Right ventricle myocardium superior (tissue), 1 donor: ENCODE data around the gene REX1BD. TPM values are rescaled to one million over a fixed set of nuclear protein-coding genes. Genes with fewer than 3 reads are reported as not detected.
"Not testable (repeated sequence)": the region's sequence is repeated elsewhere in the genome, so short reads cannot be mapped to it uniquely, and the experiment has no call there.

Experiments used
- ATAC-seq: fragments of 200-7000 bp; cut with Tn5 transposase; one replicate; pipeline ENCODE4 v1.9.1; 2020; ENCODE audit warnings: mild to moderate bottlenecking; ENCODE audit not compliant: poor library complexity
- DNase-seq: peaks from one replicate; pipeline ENCODE4 v3.0.0-alpha.2; 2020
- intact Hi-C: fragments of 100-400 bp; cut with DNase I; formaldehyde crosslinking; loops from one replicate; pipeline ENCODE4 v1.11.2; 2022
- total RNA-seq: library from RNA; stranded (reverse); fragmentation: NEBNext Ultra II Directional; extraction: Animal tissue kit (Norgen Biotek cat#: 25700); gene quantifications from one replicate; pipeline ENCODE4 v1.2.1, GENCODE V29; 2021
- donor health status: DM: no; HTN: yes; CAD: no; lungs with severe emphysema.

The REX1BD gene
- total RNA-seq, 1 donor from 2014 or later = 94.8 TPM

DNA sequence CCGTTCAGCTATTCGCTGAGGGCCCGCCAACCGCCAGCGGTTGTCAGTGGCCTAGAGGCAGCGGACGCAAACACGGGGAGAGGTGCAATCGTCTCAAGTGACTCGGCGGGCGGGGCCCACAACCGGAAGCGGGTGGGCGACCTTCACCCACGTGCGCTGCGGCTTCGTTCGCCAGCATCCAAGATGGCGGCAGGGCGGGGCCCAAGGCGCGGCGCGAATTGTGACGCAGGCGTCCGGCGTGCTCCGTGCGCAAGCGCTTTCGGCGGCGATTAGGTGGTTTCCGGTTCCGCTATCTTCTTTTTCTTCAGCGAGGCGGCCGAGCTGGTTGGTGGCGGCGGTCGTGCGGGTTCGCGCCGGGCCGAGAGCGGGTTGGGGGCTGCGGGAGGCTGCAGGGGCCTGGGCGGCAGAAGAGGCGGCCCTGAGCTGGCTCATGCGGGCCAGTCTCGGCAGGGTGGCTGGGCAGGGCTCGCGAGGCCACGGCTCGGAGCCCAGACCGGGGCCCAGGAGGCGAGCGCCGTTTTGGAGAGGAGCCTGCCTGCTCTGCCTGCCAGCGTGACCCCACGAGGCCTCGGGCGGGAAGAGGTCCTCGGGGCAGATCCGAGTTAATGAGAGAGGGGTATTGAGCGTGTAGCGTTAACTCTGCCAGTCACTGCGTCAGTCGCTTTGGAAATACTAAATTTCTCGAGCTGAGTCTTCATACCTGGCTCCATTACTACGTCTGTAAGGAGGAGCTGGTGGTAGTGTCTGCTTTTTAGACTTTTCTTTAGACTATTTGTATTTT is 16.8 kb upstream of the REX1BD start, which contains the start of gene UBA52:
UBA52 (plus strand) TSS at position 294 of the 781 bp plus-strand sequence. CDS start 1,444 bp downstream, outside the sequence.
- ATAC-seq (peak; percentile 99), DNase-seq (peak; percentile 99)
- intact Hi-C loops = no loop called here

DNA sequence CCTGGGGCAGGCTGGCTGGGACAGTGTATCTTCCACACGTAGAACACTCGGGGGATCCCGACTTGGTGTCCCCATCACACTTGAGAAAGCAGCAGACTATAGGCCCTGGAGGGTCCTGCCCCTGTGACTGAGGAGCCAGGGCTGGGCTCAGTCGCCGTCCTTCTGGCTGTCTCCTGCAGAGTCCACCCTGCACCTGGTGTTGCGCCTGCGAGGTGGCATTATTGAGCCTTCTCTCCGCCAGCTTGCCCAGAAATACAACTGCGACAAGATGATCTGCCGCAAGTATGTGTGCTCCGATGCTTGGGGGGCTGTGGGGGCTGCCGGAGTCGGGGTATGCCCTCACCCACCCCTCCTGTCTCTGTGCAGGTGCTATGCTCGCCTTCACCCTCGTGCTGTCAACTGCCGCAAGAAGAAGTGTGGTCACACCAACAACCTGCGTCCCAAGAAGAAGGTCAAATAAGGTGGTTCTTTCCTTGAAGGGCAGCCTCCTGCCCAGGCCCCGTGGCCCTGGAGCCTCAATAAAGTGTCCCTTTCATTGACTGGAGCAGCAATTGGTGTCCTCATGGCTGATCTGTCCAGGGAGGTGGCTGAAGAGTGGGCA is 13.8 kb upstream of the REX1BD start:
- intact Hi-C loops = no loop called here
- ATAC-seq (no peak), DNase-seq (no peak)

DNA sequence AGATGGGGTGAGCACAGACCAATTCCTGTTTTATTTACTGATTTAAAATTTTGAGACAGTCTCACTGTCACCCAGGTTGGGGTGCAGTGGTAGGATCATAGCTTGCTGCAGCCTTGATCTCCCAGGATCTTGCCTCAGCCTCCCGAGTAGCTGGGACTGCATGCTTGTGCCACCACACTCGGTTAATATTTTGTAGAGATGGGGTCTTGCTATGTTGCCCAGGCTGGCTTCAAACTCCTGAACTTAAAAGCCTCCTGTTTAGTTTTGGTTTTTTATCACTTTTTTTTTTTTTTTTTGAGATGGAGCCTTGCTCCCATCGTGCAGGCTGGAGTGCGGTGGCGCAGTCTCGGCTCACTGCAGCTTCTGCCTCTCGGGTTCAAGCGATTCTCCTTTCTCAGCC is 12.2 kb upstream of the REX1BD start:
- ATAC-seq = no peak

DNA sequence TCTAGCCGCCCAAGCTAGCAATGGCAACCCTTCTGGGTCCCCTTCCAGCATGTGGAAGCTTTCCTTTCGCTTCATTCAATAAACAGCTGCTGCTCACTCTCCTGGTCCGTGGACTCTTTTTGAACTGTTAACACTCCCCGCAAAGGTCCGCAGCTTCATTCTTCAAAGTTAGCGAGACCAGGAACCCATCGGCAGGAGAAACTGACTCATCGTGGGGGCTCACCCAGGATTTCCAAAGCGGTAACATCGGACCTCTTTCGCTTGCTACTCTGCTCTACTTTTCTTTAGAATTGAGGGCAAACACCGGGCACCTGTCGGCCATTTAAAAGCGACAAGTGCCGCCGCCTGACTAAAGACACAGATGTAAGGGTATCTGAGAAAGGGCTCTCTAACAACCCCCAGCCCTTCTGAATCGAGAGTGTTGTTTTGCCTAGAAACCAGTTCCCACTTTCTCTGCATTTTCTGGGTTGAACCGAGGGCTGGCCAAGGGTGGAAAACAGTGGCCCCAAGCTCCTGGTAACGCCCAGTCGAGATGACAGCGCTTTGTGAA is 11.2 kb upstream of the REX1BD start:
- ATAC-seq = no peak
- intact Hi-C loops = no loop called here

More for the DNA sequence above, 12.2 kb upstream of the REX1BD start:
- intact Hi-C loops = no loop called here
- no peak for DNase-seq

DNA sequence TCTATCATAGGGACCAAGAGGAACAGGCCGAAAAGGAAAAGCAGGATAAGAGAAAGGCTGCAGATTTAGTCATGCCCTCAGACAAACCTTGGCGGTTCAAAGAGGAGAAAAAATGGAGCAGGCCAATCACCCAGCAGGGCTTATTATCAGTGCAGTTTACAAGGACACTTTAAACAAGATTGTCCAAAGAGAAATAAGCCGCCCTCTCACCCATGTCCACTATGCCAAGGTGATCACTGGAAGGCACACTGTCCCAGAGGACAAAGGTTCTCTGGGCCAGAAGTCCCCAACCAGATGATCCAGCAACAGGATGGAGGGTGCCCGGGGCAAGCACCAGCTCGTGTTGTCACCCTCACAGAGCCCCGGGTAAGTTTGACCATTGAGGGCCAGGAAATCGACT is 8.3 kb upstream of the REX1BD start:
- no peak for DNase-seq
- intact Hi-C loops = no loop called here

More for the DNA sequence above, 11.2 kb upstream of the REX1BD start:
- DNase-seq = no peak

DNA sequence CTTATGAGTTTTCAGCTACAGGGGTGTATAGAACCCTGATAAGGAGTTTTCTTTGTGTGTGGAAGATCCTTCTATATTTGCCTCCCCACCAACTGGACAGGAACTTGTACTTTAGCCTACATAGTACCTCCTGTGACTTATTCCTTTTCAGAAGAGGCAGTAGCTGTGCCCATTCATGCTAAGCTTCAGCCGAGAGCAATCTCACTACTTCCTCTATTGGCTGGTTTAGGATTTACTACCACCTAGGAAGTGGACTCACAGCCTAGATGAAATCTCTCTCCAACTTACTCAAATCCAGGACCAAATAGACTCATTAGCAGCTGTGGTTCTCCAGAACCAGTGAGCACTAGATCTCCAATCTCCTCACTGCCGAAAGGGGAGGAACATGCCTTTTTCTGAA is 2.3 kb upstream of the REX1BD start:
- DNase-seq = no peak
- intact Hi-C loops = no loop called here

More for the DNA sequence above, 8.3 kb upstream of the REX1BD start:
- no peak for ATAC-seq

DNA sequence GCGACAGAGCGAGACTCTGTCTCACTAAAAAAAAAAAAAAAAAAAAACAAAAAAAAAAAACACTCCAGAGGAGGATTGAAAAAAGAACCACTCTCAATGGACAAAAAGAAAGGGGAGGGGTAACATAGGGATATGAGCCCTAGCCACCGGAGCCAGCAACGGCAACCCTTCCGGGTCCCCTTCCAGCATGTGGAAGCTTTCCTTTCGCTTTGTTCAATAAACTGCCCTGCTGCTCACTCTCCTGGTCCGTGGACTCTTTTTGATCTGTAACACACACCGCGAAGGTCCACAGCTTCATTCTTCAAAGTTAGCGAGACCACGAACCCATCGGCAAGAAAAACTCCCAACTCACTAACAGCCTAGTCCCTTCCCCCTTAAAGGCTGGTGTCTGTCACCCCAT is 1.0 kb upstream of the REX1BD start:
- intact Hi-C loops = no loop called here
- DNase-seq (no peak), ATAC-seq (no peak)

More for the DNA sequence above, 2.3 kb upstream of the REX1BD start:
- ATAC-seq = no peak

DNA sequence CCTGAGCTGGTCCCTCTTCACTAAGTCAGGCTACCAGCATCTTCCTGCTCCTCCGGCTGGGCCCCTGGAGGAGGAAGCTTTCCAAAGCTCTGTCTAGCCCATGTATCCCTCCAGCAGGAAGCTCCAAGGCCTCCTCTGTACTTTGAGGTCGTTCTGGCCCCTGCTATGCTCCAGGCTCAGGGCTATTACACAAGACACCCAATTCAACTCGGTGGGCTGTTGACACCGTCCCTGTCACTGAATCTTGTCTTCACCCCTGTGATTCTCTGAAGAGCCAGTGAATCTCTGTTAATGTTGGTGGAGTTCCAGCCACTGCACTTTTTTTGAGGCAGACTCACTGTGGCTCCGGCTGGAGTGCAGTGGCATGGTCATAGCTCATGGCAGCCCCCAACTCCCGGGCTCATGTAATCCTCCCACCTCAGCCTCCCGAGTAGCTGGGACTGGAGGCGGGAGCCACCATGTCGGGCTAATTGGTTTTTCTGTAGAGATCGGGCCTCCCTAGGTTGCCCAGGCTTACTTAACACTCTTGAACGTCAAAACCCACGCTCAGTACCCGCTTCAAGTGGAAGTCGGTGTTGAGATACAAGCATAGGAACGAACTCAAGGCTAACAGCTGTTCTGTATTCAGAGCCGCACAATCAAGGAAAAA is 512 bp upstream of the REX1BD start:
- DNase-seq (no peak), ATAC-seq (no peak)
- intact Hi-C loops = no loop called here

DNA sequence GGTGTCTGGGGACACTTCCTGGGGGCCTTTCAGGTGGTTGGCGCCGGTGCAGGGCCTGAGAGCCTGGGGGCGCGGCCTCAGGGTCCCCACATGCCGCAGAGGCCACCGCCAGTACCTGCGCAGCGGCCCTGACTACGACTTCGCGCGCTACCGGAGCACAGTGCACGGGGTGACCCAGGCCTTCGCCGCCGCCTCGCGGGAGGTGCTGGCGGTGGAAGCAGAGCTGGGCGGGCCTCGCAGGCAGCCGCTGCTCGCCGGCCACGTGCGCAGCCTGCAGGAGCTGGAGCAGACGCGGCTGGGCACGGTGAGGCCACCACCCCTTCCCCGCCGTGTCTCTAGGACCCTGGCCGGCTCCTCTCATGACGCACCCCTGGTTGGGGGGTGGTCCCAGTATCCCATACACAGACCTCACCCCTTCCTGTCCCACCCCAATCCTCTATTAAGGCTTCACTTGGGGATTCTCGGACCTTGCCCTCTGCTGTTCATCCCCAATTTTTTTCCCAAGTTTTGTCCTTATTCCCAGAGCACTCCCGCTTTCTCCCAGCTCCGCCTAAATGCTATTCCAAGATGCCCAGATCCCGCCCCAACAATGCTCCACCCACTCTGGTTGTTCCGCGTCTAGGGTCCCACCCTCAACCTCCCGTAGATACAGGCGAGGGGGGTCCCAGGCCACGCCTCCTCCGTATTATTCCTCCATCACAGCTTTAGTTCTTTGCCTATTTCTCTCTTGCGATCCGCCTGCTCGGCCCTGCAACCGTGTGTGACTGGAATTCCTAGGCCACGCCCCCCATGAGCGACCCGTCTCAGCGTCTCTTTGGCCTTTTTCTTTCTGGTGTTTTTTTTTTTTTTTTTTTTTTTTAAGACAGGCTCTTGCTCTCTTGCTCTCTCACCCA is 1.0 kb downstream of the REX1BD start:
- DNase-seq (peak; percentile 79), ATAC-seq (peak; percentile 76)
- intact Hi-C loops = no loop called here

DNA sequence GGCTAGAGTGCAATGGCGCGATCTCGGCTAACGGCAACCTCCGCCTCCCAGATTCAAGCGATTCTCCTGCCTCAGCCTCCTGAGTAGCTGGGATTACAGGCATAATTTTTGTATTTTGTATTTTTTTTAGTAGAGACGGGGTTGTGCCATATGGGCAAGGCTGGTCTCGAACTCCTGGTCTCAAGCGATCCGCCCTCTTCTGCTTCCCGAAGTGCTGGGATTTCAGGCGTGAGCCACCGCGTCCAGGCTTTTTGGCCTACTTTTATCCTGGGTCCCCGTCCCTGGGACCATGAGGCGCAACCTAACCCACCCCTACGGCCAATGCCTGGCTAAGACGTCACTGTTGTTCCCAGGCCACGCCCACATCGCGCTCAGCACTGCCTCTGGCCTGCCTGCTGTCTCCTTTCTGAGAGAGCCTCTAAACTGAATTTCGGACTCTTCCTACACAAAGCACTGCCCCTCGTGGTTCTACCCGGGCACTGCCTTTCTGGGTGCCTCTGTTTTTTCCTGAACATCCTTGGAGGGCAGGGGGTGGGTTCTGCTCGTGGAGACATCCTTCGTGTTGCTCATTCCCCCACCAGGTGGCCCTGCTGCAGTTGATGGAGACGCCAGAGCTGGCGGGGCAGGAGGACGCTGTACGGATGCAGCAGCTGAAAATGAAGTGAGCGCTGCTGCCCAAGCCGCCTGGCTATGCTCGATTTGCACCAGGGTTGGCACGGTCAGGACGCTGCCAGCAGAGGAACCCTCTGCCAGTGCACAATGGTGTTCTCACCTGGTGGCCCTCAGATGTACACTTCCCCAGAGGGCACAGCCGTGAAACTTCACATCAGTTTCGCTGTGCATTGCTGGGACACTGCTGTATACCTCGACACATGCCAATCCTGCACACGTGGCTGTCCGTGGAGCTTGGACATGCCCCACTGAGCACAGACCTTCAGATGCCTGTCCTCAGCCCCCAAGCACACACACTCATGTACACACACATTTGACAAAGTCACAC is 2.0 kb downstream of the REX1BD start:
- intact Hi-C loops = no loop called here
- no peak for ATAC-seq
- peak; percentile 64 for DNase-seq

DNA sequence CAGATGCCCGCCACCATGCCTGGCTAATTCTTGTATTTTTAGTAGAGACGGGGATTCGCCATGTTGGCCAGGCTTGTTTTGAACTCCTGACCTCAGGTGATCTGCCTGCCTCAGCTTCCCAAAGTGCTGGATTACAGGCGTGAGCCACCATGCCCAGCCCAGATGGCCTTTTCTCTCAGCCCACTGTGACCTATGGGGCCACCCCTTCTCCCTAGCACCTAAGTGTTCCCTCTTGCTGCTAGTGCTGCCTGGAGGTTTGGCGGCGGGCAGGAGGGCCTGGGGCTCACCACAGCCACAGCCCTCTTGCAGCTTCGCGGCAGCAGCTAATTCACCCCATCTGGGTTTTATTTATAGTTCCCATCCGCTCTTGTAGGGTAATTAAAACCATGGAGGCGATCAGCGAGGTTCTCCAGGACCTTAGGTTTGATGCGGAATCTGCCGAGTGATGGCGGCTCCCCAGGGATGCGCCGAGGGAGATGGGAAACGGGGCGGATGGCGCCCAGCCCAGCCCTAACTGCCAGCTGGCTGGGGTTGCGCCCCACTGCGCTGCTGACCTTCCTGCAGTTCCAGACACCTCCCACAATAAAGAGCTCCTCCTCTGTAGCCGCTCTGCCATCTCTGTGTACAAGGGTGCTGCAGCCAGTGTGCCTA is 3.3 kb downstream of the REX1BD start:
- intact Hi-C loops = no loop called here
- no peak for DNase-seq
- ATAC-seq = no peak

DNA sequence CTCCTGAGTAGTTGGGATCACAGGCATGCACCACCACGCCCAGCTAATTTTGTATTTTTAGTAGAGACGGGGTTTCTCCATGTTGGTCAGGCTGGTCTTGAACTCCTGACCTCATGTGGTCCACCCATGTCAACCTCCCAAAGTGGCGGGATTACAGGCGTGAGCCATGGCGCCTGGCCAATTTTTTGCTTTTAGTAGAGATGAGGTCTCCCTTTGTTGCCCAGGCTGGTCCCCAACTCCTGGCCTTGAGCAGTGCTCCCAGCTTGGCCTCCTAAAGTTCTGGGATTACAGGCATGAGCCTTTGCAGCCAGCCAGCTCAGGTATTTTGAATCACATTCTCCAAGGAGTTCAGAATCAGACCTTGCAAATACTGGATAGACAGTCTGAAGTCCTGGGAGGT is 4.1 kb downstream of the REX1BD start:
- intact Hi-C loops, DNase-seq: not testable (repeated sequence)

DNA sequence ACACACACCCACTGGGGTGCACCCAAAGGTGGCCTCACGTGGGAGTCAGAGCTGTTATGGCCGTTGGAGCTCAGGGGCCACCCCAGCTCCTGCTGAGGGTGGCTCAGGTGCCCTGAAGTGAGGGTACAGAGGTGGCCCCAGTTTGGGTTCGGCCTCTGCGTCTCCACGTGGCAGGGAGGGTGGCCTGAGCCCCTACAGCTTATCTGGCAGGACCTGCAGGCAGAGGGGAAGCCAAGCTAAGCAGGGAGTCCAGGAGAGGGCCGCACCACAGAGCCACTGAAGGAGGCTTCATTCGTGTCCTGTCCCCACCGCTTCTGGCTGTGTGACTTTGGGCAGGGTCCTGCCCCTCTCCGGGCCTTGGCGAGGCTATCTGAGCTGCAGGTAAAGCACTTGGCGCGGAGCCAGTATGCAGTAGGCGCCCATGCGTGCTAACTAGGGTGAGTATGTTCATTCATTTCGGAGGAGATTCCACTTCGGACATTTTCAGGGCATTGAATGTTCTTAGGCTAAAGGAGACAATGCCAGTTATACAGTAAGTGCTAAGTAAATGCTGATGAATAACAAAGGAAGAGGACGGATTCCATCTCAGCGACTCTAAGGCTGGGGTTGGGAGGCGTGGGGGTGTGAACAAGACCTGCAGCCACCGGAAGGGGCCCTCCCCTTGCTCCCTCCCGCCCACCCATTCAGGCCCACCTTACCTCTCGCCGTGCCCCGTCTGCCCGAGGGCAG is 4.9 kb downstream of the REX1BD start:
- DNase-seq (no peak), ATAC-seq (no peak)
- intact Hi-C loops = no loop called here

More for the DNA sequence above, 4.1 kb downstream of the REX1BD start:
- not testable (repeated sequence) for ATAC-seq

DNA sequence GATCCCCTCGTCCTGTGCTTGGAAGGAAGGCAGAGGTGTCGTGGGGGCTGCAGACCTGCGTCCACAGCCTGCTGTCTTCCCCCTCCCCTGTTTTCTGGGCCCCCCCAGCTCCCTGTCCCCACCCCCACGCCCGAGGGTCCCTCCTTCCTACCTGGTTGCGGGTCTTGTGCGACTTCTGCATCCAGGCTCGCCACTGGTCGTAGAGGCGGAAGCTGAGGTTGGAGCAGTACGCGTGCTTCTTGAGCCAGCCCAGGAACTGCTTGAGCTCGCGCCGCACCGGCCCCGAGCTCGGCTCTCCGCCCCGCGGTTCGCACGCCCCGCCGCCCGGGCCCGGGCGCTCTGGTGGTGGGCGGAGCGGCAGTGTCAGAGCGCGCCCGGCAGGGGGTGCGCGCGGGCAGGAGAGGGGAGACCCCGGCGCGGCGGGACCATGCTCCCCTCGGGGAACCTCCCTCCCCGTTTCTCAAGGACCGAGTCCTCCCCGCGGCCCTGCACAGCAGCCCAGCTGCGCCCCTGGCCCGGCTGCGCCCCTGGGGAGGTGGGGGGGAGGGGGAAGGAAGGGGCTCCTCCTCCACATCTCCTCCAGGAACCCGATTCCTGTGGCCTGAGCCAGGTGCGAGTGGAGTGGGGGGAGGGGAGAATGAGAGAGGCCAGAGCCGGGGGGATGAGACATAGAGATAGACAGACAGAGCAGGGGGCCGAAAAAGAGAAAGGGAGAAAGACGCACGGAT is 5.7 kb downstream of the REX1BD start:
- peak; percentile 75 for ATAC-seq
- intact Hi-C loops = no loop called here
- DNase-seq = peak; percentile 82

DNA sequence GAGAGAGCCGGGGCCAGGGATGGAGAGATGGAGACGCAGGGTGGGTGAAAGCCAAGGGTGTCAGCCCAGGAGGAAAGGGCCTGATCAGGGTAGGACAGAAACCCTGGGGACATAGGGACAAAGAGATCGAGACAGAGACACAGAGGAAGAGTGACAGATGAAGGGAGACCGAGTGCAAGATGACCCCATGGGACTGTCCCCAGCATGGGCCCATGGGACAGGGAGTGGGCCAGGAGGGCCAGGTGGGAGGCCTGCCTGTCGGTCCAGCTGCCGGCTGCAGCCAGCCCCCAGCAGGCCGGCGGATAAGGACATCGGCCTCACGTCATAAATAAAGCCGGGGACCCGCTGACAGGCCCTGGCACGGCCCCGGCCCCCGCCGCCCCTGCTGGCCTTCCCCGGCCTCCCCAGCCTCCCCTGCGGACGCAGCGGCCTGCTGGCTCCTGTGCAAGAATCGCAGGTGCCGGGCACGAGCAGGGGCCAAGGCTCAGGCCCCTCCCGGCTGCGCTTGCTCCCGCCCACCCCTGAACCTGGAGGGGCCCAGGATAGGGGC is 6.3 kb downstream of the REX1BD start:
- no peak for DNase-seq
- intact Hi-C loops = loop anchor here (5.0 kb wide), 1 partner anchor 252 kb away; no protein-coding TSS in a partner anchor
- ATAC-seq = peak; percentile 32
